Cardiac fibroblast (primary cell): ENCODE measurements around the gene FUT7.
A peak's percentile ranks its signal among the peaks of the same experiment; 100 is the strongest.

Experiments used
- DNase-seq, 2 donors: peaks; one replicate each; pipeline versions ENCODE4 v3.0.0 to v3.0.0-alpha.2; 2010; ENCODE audit warnings: low read depth in 2 of 2
- H3K4me3 ChIP-seq, 2 donors: replicated peaks in 1 of 2; 1 replicate in 1 of 2; 2 replicates in 1 of 2; pipeline ENCODE4 v1.5.1; 2011; ENCODE audit warnings: low read depth in 2 of 2, low read length in 2 of 2, mild to moderate bottlenecking in 2 of 2, moderate library complexity in 1 of 2
- TF ChIP-seq, protein P1 (sequence below): IDR thresholded peaks from one replicate; pipeline ENCODE4 v1.5.1; 2011; ENCODE audit warnings: low read depth, mild to moderate bottlenecking, low read length, inconsistent platforms

The FUT7 gene

DNA sequence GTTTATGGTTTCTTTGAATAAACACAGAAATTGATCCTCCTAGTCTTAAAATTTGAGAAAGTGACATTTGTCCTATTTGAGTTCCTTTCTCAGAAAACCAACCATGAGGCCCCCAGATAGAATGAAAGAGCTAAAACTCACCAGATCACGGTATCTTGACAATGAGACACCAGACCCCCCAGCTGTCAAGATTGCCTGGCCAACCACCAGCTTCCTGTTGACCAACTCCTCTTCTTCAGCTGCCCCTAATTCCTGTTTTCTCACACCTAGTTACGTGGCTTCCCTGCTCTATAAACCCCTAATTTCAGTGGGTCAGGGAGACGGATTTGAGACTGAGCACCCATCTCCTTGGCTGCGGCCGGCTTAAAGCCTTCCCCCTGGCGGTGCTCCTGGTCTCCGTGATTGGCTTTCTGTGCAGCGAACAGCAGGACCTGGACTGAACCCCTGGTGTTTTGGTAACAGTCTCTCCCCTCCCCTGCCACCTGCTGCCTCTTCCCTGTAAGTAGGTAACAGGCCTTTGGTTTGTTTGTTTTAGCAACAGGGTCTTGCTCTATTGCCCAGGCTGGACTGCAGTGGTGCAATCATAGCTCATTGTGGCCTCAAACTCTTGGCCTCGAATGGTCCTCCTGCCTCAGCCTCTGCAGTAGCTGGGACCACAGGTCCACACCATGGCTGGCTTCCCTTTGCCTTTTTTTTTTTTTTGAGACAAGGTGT lies 26.8 kb upstream of the FUT7 start:
- DNase-seq: no peak
- TF ChIP-seq, protein P1, sequence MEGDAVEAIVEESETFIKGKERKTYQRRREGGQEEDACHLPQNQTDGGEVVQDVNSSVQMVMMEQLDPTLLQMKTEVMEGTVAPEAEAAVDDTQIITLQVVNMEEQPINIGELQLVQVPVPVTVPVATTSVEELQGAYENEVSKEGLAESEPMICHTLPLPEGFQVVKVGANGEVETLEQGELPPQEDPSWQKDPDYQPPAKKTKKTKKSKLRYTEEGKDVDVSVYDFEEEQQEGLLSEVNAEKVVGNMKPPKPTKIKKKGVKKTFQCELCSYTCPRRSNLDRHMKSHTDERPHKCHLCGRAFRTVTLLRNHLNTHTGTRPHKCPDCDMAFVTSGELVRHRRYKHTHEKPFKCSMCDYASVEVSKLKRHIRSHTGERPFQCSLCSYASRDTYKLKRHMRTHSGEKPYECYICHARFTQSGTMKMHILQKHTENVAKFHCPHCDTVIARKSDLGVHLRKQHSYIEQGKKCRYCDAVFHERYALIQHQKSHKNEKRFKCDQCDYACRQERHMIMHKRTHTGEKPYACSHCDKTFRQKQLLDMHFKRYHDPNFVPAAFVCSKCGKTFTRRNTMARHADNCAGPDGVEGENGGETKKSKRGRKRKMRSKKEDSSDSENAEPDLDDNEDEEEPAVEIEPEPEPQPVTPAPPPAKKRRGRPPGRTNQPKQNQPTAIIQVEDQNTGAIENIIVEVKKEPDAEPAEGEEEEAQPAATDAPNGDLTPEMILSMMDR: no peak
- no peak overlapping the region for H3K4me3 ChIP-seq

GRCh38 chr9:137057545-137057944 lies 25.7 kb upstream of the FUT7 start:
- no peak overlapping the region for H3K4me3 ChIP-seq
- TF ChIP-seq, protein P1: no peak
- no peak for DNase-seq

DNA sequence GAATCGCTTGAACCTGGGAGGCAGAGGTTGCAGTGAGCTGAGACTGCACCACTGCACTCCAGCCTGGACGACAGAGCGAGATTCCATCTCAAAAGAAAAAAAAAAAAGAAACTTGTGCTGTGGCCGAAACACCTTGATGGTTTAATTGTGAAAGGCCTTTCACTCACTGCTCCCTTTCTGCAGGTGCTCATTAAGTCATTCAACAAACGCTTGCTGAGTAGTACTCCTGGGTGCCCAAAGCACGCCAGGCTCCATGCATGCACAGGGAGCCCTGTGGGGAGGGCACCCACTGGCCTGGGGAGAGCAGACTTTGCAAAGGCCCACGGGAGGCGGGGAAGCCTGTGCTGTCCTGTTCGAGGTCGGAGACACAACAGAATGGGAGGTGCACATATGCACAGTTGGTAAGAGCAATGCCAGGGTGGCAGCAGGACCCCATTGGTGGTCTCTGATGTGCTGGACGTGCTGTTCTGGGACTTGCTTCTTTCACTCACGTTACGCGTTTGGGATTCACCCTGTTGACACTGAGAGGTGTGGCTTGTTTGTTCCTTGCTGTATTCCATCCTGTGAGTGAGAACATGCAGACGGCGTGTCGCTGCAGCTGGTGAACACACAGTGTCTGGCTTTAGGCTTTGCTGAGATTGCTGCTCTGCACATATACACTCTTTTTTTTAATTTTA lies 25.0 kb upstream of the FUT7 start:
- no peak overlapping the region for H3K4me3 ChIP-seq
- TF ChIP-seq, protein P1: no peak

GRCh38 chr9:137055385-137056364 lies 23.8 kb upstream of the FUT7 start:
- H3K4me3 ChIP-seq: no peak overlapping the region
- peak; percentile 33 to 97 for DNase-seq
- TF ChIP-seq, protein P1: no peak

More for the DNA sequence above, 25.0 kb upstream of the FUT7 start:
- no peak for DNase-seq

DNA sequence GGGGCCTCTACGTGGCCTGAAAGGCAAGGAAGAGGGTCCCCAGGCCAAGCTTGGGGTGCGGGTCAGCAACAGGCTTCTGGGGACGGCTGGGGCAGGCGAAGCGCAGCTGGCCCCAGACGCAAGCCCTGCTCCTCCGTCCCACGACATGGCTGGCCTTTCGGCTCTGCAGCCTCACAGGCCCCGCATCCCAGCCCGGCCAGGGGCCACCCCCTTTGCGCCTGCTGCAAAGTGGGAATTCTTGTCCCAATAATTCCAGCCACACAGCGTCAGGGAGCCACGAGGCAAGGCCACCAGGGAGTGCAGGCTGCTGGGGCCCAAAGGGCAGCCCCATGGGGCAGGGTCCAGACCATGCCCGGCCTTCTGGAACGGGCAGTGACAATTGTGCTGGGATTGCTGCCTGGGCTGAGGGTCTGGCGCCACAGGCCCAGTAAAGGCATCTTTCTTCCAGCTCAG lies 23.1 kb upstream of the FUT7 start:
- DNase-seq: no peak
- TF ChIP-seq, protein P1: no peak
- H3K4me3 ChIP-seq: no peak overlapping the region
